Activated naive CD8-positive, alpha-beta T cell treated with anti-CD3 and anti-CD28 coated beads, Interleukin-2, amount 10 ng/mL, durations not matched to agents 7 days and 5 days (primary cell): ENCODE measurements around the gene GAK. TPM values are rescaled to one million over a fixed set of nuclear protein-coding genes. Genes with fewer than 3 reads are reported as not detected.

Experiments
- ATAC-seq: fragments of 150-1000 bp; cut with Tn5 transposase; one replicate; pipeline ENCODE4 v1.10.0; 2021; ENCODE audit warnings: low read depth, moderate library complexity
- POLR2A ChIA-PET: fragments of 350-600 bp; sonication (Branson Sonifier 250); formaldehyde crosslinking; loops from one replicate; lab custom pipeline; 2021; ENCODE audit warnings: antibody characterized with exemption; lab: Charles Lee
- DNase-seq: peaks from one replicate; pipeline ENCODE4 v3.0.0; 2021
- H3K27ac Mint-ChIP-seq: one replicate; pipeline ENCODE4 v1.8.0; 2022; ENCODE audit warnings: mild to moderate bottlenecking, mixed read lengths
- H3K27me3 Mint-ChIP-seq: one replicate; pipeline ENCODE4 v1.8.0; 2022; ENCODE audit warnings: mild to moderate bottlenecking, moderate library complexity, mixed read lengths
- H3K36me3 Mint-ChIP-seq: one replicate; pipeline ENCODE4 v1.8.0; 2021; ENCODE audit warnings: mild to moderate bottlenecking, mixed read lengths
- H3K4me1 Mint-ChIP-seq: one replicate; pipeline ENCODE4 v1.8.0; 2021; ENCODE audit warnings: mixed read lengths
- H3K4me3 Mint-ChIP-seq: one replicate; pipeline ENCODE4 v1.8.0; 2022; ENCODE audit warnings: mild to moderate bottlenecking, moderate library complexity, mixed read lengths
- H3K9me3 Mint-ChIP-seq: one replicate; pipeline ENCODE4 v1.8.0; 2021; ENCODE audit warnings: mixed read lengths
- total RNA-seq, 2 experiments: library from RNA; stranded (reverse); gene quantifications; one replicate each; pipeline ENCODE4 v1.2.3, GENCODE V29; 2021

GAK gene
- total RNA-seq, 2 experiments from 2014 or later: 169 to 182 TPM

- no peaks in the 10 kb centered on the region for H3K9me3 Mint-ChIP-seq
- no peak for DNase-seq
- peaks cover 26% of the 10 kb centered on the region for H3K36me3 Mint-ChIP-seq
- POLR2A ChIA-PET: no interaction called here
- H3K4me1 Mint-ChIP-seq: peaks cover 17% of the 10 kb centered on the region
- H3K27me3 Mint-ChIP-seq: no peaks in the 10 kb centered on the region
- no peak overlapping the region for H3K27ac Mint-ChIP-seq
- H3K4me3 Mint-ChIP-seq: no peak overlapping the region
- no peak for ATAC-seq
Observed at GRCh38 chr4:874971-875817, 56.9 kb downstream of the GAK start.

GRCh38 chr4:874056-874455, 58.1 kb downstream of the GAK start:
- Mint-ChIP-seq H3K27ac (peak overlapping the region; percentile 6), H3K27me3 (no peaks in the 10 kb centered on the region), H3K4me3 (no peak overlapping the region), H3K9me3 (no peaks in the 10 kb centered on the region), H3K4me1 (peaks cover 6% of the 10 kb centered on the region), H3K36me3 (peaks cover 32% of the 10 kb centered on the region)
- DNase-seq (no peak), ATAC-seq (no peak)
- POLR2A ChIA-PET: interaction anchor here (1.2 kb wide), 1 partner anchor 47 kb away, joined by 3 read pairs; no protein-coding TSS in a partner anchor

GRCh38 chr4:872241-872981, 59.7 kb downstream of the GAK start:
- Mint-ChIP-seq H3K4me3 (no peak overlapping the region), H3K36me3 (peaks cover 31% of the 10 kb centered on the region), H3K27ac (no peak overlapping the region), H3K9me3 (no peaks in the 10 kb centered on the region), H3K4me1 (no peaks in the 10 kb centered on the region), H3K27me3 (no peaks in the 10 kb centered on the region)
- POLR2A ChIA-PET: interaction anchor here (1.2 kb wide), 1 partner anchor 49 kb away, joined by 3 read pairs; no protein-coding TSS in a partner anchor
- no peak for ATAC-seq
- DNase-seq: no peak

GRCh38 chr4:871484-871883, 60.6 kb downstream of the GAK start:
- POLR2A ChIA-PET: no interaction called here
- DNase-seq: no peak
- Mint-ChIP-seq H3K4me3 (no peak overlapping the region), H3K27ac (no peak overlapping the region), H3K9me3 (no peaks in the 10 kb centered on the region), H3K4me1 (no peaks in the 10 kb centered on the region), H3K36me3 (peaks cover 28% of the 10 kb centered on the region), H3K27me3 (no peaks in the 10 kb centered on the region)
- ATAC-seq: no peak

- Mint-ChIP-seq H3K4me1 (no peaks in the 10 kb centered on the region), H3K36me3 (peaks cover 28% of the 10 kb centered on the region), H3K4me3 (no peak overlapping the region), H3K27me3 (no peaks in the 10 kb centered on the region), H3K27ac (no peak overlapping the region), H3K9me3 (no peaks in the 10 kb centered on the region)
- ATAC-seq (no peak), DNase-seq (no peak)
- POLR2A ChIA-PET: no interaction called here
Observed at GRCh38 chr4:870951-871350, 61.2 kb downstream of the GAK start.

- Mint-ChIP-seq H3K4me3 (no peak overlapping the region), H3K4me1 (no peaks in the 10 kb centered on the region), H3K27ac (no peak overlapping the region), H3K36me3 (peaks cover 27% of the 10 kb centered on the region), H3K27me3 (no peaks in the 10 kb centered on the region), H3K9me3 (no peaks in the 10 kb centered on the region)
- no peak for DNase-seq
- POLR2A ChIA-PET: no interaction called here
- no peak for ATAC-seq
Observed at GRCh38 chr4:869776-870175, 62.3 kb downstream of the GAK start.

- Mint-ChIP-seq H3K4me3 (no peak overlapping the region), H3K27me3 (no peaks in the 10 kb centered on the region), H3K36me3 (peaks cover 23% of the 10 kb centered on the region), H3K9me3 (no peaks in the 10 kb centered on the region), H3K4me1 (no peaks in the 10 kb centered on the region), H3K27ac (no peak overlapping the region)
- POLR2A ChIA-PET: no interaction called here
- DNase-seq (no peak), ATAC-seq (no peak)
Observed at GRCh38 chr4:868421-868820, 63.7 kb downstream of the GAK start.

- H3K27ac Mint-ChIP-seq: no peak overlapping the region
- ATAC-seq: no peak
- H3K27me3 Mint-ChIP-seq: no peaks in the 10 kb centered on the region
- no peak for DNase-seq
- POLR2A ChIA-PET: no interaction called here
- peaks cover 30% of the 10 kb centered on the region for H3K36me3 Mint-ChIP-seq
- H3K9me3 Mint-ChIP-seq: no peaks in the 10 kb centered on the region
- no peaks in the 10 kb centered on the region for H3K4me1 Mint-ChIP-seq
- H3K4me3 Mint-ChIP-seq: no peak overlapping the region
Observed at GRCh38 chr4:867526-868250, 64.4 kb downstream of the GAK start.

- Mint-ChIP-seq H3K27me3 (no peaks in the 10 kb centered on the region), H3K4me1 (no peaks in the 10 kb centered on the region), H3K36me3 (peaks cover 30% of the 10 kb centered on the region), H3K9me3 (no peaks in the 10 kb centered on the region), H3K4me3 (no peak overlapping the region), H3K27ac (no peak overlapping the region)
- ATAC-seq (no peak), DNase-seq (no peak)
- POLR2A ChIA-PET: no interaction called here
Observed at GRCh38 chr4:866761-867390, 65.2 kb downstream of the GAK start.

GRCh38 chr4:866068-866760, 65.9 kb downstream of the GAK start:
- POLR2A ChIA-PET: interaction anchor here (0.6 kb wide), 1 partner anchor 10 kb away, joined by 3 read pairs; no protein-coding TSS in a partner anchor
- H3K27me3 Mint-ChIP-seq: no peaks in the 10 kb centered on the region
- DNase-seq (no peak), ATAC-seq (no peak)
- H3K27ac Mint-ChIP-seq: no peak overlapping the region
- H3K4me3 Mint-ChIP-seq: no peak overlapping the region
- no peaks in the 10 kb centered on the region for H3K9me3 Mint-ChIP-seq
- no peaks in the 10 kb centered on the region for H3K4me1 Mint-ChIP-seq
- H3K36me3 Mint-ChIP-seq: peaks cover 33% of the 10 kb centered on the region

GRCh38 chr4:865572-865971, 66.5 kb downstream of the GAK start:
- no peaks in the 10 kb centered on the region for H3K9me3 Mint-ChIP-seq
- H3K4me3 Mint-ChIP-seq: no peak overlapping the region
- H3K27ac Mint-ChIP-seq: no peak overlapping the region
- POLR2A ChIA-PET: interaction anchor here (0.6 kb wide), 1 partner anchor 9 kb away, joined by 3 read pairs; no protein-coding TSS in a partner anchor
- no peaks in the 10 kb centered on the region for H3K27me3 Mint-ChIP-seq
- H3K4me1 Mint-ChIP-seq: no peaks in the 10 kb centered on the region
- peaks cover 34% of the 10 kb centered on the region for H3K36me3 Mint-ChIP-seq
- DNase-seq (no peak), ATAC-seq (no peak)

- POLR2A ChIA-PET: no interaction called here
- H3K27me3 Mint-ChIP-seq: no peaks in the 10 kb centered on the region
- H3K4me3 Mint-ChIP-seq: no peak overlapping the region
- no peak overlapping the region for H3K27ac Mint-ChIP-seq
- DNase-seq (no peak), ATAC-seq (no peak)
- H3K9me3 Mint-ChIP-seq: no peaks in the 10 kb centered on the region
- H3K36me3 Mint-ChIP-seq: peaks cover 34% of the 10 kb centered on the region
- H3K4me1 Mint-ChIP-seq: no peaks in the 10 kb centered on the region
Observed at GRCh38 chr4:865121-865465, 67.0 kb downstream of the GAK start.
